Smooth muscle cell (in vitro differentiated cells): ENCODE results near the gene AQP10. TPM values are rescaled to one million over a fixed set of nuclear protein-coding genes. Genes with fewer than 3 reads are reported as not detected.
"Not testable (repeated sequence)": the region's sequence is repeated elsewhere in the genome, so short reads cannot be mapped to it uniquely, and the experiment has no call there.

Experiments
- DNase-seq: peaks from one replicate; lab custom pipeline; 2025; ENCODE audit not compliant: unreplicated experiment; lab: John Stamatoyannopoulos, UW
- H2AFZ ChIP-seq: fragments of 200-600 bp; sonication (generic); 2 replicates; pipeline ENCODE4 v1.6.0; 2016; ENCODE audit warnings: antibody characterized with exemption, low read depth, mild to moderate bottlenecking
- H3F3A ChIP-seq: fragments of 200-600 bp; sonication (generic); 2 replicates; pipeline ENCODE4 v1.6.0; 2017; ENCODE audit warnings: antibody characterized with exemption, low read depth
- H3K27ac ChIP-seq: fragments of 200-600 bp; sonication (generic); 2 replicates; pipeline ENCODE4 v1.5.1; 2016; ENCODE audit warnings: low read depth, mild to moderate bottlenecking
- H3K27me3 ChIP-seq: fragments of 200-600 bp; sonication (generic); 2 replicates; pipeline ENCODE4 v1.6.1; 2016; ENCODE audit warnings: low read depth, mild to moderate bottlenecking
- H3K36me3 ChIP-seq: fragments of 200-600 bp; sonication (generic); 2 replicates; pipeline ENCODE4 v1.5.1; 2016; ENCODE audit warnings: low read depth
- H3K4me1 ChIP-seq: fragments of 200-600 bp; sonication (generic); 2 replicates; pipeline ENCODE4 v1.5.1; 2016; ENCODE audit warnings: low read depth
- H3K4me2 ChIP-seq: fragments of 200-600 bp; sonication (generic); 2 replicates; pipeline ENCODE4 v1.6.0; 2016; ENCODE audit warnings: mild to moderate bottlenecking
- H3K4me3 ChIP-seq: fragments of 200-600 bp; sonication (generic); 2 replicates; pipeline ENCODE4 v1.5.1; 2016; ENCODE audit warnings: mild to moderate bottlenecking
- H3K79me2 ChIP-seq: fragments of 200-600 bp; sonication (generic); 2 replicates; pipeline ENCODE4 v1.6.0; 2016; ENCODE audit warnings: low read depth, mild to moderate bottlenecking
- H3K9ac ChIP-seq: fragments of 200-600 bp; sonication (generic); 2 replicates; pipeline ENCODE4 v1.6.0; 2016; ENCODE audit warnings: low read depth
- H3K9me3 ChIP-seq: fragments of 200-600 bp; sonication (generic); replicated peaks from 2 replicates; pipeline ENCODE4 v1.5.1; 2016; ENCODE audit warnings: low read depth
- H4K20me1 ChIP-seq: fragments of 200-600 bp; sonication (generic); 2 replicates; pipeline ENCODE4 v1.6.0; 2016; ENCODE audit warnings: low read depth
- WGBS: methylation state at CpG from one replicate; pipeline ENCODE4 v1.1.7; 2016; ENCODE audit warnings: low lambda C conversion rate; 5-methylcytosine and 5-hydroxymethylcytosine counted together
- polyA plus RNA-seq: library from polyadenylated mRNA; unstranded; fragments of >200 nt; fragmentation: Nextera tagmentation; extraction: Ambion mirVana; gene quantifications from 2 replicates; pipeline ENCODE4 v1.2.1, GENCODE V29; 2016
- total RNA-seq: library from RNA; depleted of rRNA; stranded (reverse); fragments of >200 nt; gene quantifications from 2 replicates; pipeline ENCODE4 v1.2.3, GENCODE V29; 2014
- TF ChIP-seq, protein P1 (sequence below): fragments of 200-600 bp; sonication (generic); IDR thresholded peaks from 2 replicates; pipeline ENCODE4 v1.5.1; 2017; ENCODE audit warnings: borderline replicate concordance, mild to moderate bottlenecking, antibody characterized with exemption; ENCODE audit not compliant: insufficient read depth, poor library complexity, severe bottlenecking

Gene AQP10
- total and polyA plus RNA-seq, 2 experiments from 2014 or later: 0.14 TPM; not detected in 1

DNA sequence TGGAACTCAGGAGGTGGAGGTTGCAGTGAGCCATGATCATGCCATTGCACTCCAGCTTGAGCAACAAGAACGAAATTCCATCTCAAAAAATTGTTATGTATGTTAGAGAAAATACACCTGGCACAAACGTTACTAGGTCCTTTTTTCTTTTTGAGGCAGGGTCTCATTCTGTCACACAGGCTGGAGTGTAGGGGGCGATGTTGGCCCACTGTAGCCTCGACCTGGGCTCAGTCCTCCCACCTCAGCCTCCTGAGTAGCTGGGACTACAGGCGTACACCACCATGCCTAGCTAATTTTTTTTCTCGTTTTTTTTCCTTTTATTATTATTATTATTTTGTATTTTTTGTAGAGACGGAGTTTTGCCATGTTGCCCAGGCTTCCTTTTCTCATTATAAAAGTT, 44.1 kb upstream of the AQP10 start:
- no peak overlapping the region for H3K4me3 ChIP-seq
- no peaks in the 10 kb centered on the region for H3K9me3 ChIP-seq
- H3K9ac ChIP-seq: no peak overlapping the region
- H4K20me1 ChIP-seq: no peaks in the 10 kb centered on the region
- peaks cover 6% of the 10 kb centered on the region for H3K4me1 ChIP-seq
- H3K4me2 ChIP-seq: no peak overlapping the region
- TF ChIP-seq, protein P1, sequence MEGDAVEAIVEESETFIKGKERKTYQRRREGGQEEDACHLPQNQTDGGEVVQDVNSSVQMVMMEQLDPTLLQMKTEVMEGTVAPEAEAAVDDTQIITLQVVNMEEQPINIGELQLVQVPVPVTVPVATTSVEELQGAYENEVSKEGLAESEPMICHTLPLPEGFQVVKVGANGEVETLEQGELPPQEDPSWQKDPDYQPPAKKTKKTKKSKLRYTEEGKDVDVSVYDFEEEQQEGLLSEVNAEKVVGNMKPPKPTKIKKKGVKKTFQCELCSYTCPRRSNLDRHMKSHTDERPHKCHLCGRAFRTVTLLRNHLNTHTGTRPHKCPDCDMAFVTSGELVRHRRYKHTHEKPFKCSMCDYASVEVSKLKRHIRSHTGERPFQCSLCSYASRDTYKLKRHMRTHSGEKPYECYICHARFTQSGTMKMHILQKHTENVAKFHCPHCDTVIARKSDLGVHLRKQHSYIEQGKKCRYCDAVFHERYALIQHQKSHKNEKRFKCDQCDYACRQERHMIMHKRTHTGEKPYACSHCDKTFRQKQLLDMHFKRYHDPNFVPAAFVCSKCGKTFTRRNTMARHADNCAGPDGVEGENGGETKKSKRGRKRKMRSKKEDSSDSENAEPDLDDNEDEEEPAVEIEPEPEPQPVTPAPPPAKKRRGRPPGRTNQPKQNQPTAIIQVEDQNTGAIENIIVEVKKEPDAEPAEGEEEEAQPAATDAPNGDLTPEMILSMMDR: no peak
- peaks cover 6% of the 10 kb centered on the region for H3K79me2 ChIP-seq
- 92% methylated on average over 7 of the region's 7 CpGs for WGBS
- H3K27me3 ChIP-seq: no peaks in the 10 kb centered on the region
- no peaks in the 10 kb centered on the region for H3K36me3 ChIP-seq
- no peaks in the 10 kb centered on the region for H3F3A ChIP-seq
- no peak overlapping the region for H2AFZ ChIP-seq
- no peak for DNase-seq
- H3K27ac ChIP-seq: no peak overlapping the region

DNA sequence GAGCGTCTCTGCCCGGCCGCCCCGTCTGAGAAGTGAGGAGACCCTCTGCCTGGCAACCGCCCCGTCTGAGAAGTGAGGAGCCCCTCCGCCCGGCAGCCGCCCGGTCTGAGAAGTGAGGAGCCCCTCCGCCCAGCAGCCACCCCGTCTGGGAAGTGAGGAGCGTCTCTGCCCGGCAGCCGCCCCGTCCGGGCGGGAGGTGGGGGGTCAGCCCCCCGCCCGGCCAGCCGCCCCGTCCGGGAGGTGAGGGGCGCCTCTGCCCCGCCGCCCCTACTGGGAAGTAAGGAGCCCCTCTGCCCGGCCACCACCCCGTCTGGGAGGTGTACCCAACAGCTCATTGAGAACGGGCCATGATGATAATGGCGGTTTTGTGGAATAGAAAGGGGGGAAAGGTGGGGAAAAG, 33.3 kb upstream of the AQP10 start:
- not testable (repeated sequence) for H3K79me2 ChIP-seq, H4K20me1 ChIP-seq, H3K36me3 ChIP-seq, H3K9me3 ChIP-seq, H3K4me1 ChIP-seq, H2AFZ ChIP-seq, H3K4me3 ChIP-seq, H3F3A ChIP-seq, H3K27ac ChIP-seq, H3K9ac ChIP-seq, H3K4me2 ChIP-seq, H3K27me3 ChIP-seq, DNase-seq
- WGBS: 96% methylated on average over 10 of the region's 30 CpGs

DNA sequence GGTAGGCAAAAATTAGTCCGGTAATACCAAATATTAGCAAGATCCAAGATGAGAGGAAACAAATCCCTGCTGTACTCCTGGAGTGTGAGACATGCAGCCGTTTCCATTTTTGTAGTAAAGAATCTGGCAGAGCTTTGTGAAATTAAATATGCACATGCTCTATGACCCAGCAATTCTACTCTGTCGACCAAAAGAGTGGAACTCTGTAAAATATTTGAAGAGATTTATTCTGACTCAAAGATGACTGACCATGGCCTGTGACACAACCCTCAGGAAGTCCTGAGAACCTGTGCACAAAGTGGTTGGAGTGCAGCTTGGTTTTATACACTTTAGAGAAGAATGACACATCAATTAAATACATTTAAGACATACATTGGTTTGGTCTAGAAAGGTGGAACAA, 32.2 kb upstream of the AQP10 start:
- Histone ChIP-seq H3F3A (no peaks in the 10 kb centered on the region), H3K79me2 (no peaks in the 10 kb centered on the region), H2AFZ (no peak overlapping the region), H3K4me1 (no peaks in the 10 kb centered on the region), H3K27me3 (no peaks in the 10 kb centered on the region), H4K20me1 (no peaks in the 10 kb centered on the region), H3K9me3 (no peaks in the 10 kb centered on the region), H3K36me3 (no peaks in the 10 kb centered on the region), H3K9ac (no peak overlapping the region), H3K27ac (no peak overlapping the region), H3K4me2 (no peak overlapping the region), H3K4me3 (no peak overlapping the region)
- DNase-seq: no peak
- TF ChIP-seq, protein P1: no peak
- WGBS: 94% methylated on average over 3 of the region's 3 CpGs

DNA sequence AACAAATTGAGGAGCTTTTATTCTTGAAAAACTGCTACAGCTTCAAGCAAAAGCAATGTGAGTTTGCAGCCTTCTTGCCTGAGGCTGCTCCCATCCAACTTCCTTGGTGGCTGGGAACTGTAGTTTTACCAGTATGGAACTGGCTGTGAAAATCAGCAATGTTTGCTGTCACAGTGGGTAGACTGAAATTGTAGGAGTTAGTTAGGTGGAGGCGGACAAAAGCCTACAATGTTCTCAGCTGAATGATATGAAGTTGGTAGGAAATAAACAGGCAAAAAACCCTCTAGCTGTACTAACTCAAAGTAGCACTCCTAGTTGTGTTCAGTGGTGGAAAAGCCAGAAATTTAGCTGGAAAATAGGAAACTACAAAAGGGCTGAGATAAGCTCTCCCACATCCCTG, 30.0 kb upstream of the AQP10 start:
- no peak overlapping the region for H3K4me3 ChIP-seq
- no peaks in the 10 kb centered on the region for H3K27me3 ChIP-seq
- no peak overlapping the region for H2AFZ ChIP-seq
- peaks cover 6% of the 10 kb centered on the region for H3K9me3 ChIP-seq
- H3K27ac ChIP-seq: no peak overlapping the region
- DNase-seq: no peak
- no peak overlapping the region for H3K4me2 ChIP-seq
- H3K79me2 ChIP-seq: no peaks in the 10 kb centered on the region
- H3K36me3 ChIP-seq: no peaks in the 10 kb centered on the region
- WGBS: 87% methylated on average over 1 of the region's 1 CpG
- no peaks in the 10 kb centered on the region for H4K20me1 ChIP-seq
- no peaks in the 10 kb centered on the region for H3K4me1 ChIP-seq
- H3F3A ChIP-seq: no peaks in the 10 kb centered on the region
- TF ChIP-seq, protein P1: no peak
- no peak overlapping the region for H3K9ac ChIP-seq
